Epithelial cell of alveolus of lung (primary cell): ENCODE data around the gene EPB41L4B. TPM values are rescaled to one million over a fixed set of nuclear protein-coding genes. Genes with fewer than 3 reads are reported as not detected.

Experiments used
- total RNA-seq: library from RNA; depleted of rRNA; stranded (reverse); fragments of >200 nt; gene quantifications from 2 replicates; pipeline ENCODE4 v1.2.1, GENCODE V29; 2015

Gene EPB41L4B
- 1.7 TPM in 1 of 2 replicates, not detected in the other for total RNA-seq

DNA sequence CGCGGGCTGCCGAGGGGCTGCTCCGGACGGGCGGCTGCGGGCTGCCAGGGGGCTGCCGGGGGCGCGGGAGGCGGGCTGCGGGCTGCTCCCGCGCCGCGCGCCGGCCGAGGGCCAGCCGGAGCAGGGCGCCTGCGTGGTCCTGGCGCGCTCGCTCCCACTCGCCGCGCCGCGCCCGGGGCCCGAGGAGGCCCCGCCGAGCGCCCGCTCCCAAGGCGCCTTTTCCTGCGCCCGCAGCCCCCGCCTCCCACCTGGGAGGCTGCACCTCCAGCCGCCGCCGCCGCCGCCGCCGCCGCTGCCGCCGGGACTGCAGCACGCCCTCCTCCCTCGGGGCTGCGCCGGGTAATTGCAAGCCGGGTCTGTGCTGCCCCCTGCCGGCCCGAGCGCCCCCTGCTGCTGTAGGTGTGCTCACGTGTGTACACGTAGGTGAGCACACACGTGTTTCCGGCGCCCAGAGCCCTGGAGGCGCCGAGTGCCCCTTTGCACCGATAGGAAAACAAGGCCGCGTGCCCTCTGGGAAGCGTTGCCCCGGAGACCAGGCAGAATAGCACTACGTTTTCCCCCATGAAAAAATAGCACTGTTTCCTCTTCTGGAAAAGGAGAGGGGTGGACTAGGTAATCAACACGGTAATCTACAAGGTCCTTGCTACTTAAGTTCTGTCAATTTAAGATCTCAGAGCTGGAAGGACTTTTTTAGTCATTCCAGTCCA, at the start of gene EPB41L4B:
EPB41L4B (minus strand) TSS at position 318 of the 707 bp plus-strand sequence. CDS start 613 bp downstream, outside the sequence.

DNA sequence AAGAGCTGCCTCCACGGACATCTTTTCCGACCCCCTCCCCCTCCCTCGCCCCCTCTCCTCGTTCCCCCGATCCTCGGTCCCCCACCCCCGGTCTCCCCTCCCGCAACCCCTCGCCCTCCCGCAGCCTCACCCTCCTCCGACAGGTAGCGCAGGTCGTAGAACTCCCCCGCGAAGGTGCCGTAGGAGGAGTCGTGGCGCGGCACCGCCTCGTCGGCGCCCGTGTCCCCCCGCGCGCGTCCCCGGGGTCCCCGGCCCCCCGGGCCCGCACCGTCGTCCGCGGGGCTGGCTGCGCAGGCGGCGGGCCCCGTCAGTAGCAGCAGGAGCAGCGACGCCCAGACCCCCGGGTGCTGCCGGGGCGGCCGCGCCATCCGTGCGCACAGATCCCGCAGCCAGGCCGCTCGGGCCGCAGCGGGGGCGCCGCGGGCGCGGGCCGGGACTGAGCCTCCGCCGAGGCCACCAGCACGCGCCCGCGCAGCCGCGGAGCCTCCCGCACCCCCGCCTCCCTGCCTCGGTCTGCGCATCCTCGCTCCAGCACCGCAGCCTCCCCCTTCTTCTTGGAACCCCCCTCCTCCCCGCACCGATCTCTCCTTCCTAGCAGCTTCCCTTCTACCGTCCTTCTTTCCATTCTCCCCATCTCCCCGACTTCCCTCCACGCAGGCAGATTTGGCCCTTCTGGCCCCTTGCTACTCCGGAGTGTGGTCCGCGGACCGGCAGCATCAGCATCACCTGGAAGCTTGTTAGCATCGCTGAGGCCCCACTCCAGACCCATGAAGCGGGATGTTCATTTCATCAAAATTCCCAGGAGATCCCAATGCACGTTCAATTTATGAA, 153.9 kb downstream of the EPB41L4B start, which contains the start of gene FRRS1L:
FRRS1L (minus strand) TSS at position 479 of the 831 bp plus-strand sequence; CDS start at position 368, 111 bp downstream.

Other genes starting within 250 kb of the EPB41L4B start
- gene TMEM245, start 201.1 kb downstream of the EPB41L4B start, total RNA-seq: 29.0 and 36.2 TPM in 2 replicates
- gene FRRS1L, start 153.8 kb downstream of the EPB41L4B start, total RNA-seq: 0.13 and 1.8 TPM in 2 replicates
- gene PTPN3, start 177.2 kb upstream of the EPB41L4B start, total RNA-seq: 1.2 and 3.0 TPM in 2 replicates